OCI-LY1 (cell line): ENCODE data around the gene GNPTAB.
A peak's percentile ranks its signal among the peaks of the same experiment; 100 is the strongest.

Source experiments
- H2AFZ ChIP-seq: fragments of 200-600 bp; sonication (generic), shearing (Covaris generic); 2 replicates; pipeline ENCODE4 v1.6.0; 2014; ENCODE audit warnings: antibody characterized with exemption, mild to moderate bottlenecking, low read length
- H3F3A ChIP-seq: fragments of 200-600 bp; sonication (generic), shearing (Covaris generic); 2 replicates; pipeline ENCODE4 v1.6.0; 2014; ENCODE audit warnings: mild to moderate bottlenecking, antibody characterized with exemption, low read length, moderate library complexity; ENCODE audit not compliant: insufficient read depth
- H3K27ac ChIP-seq: fragments of 200-600 bp; sonication (generic); 2 replicates; pipeline ENCODE4 v1.5.1; 2014; ENCODE audit warnings: low read length, mixed run types, mild to moderate bottlenecking, low read depth; ENCODE audit not compliant: poor library complexity, severe bottlenecking
- H3K27me3 ChIP-seq: fragments of 200-600 bp; sonication (generic); 2 replicates; pipeline ENCODE4 v1.6.0; 2014; ENCODE audit warnings: antibody characterized with exemption, mild to moderate bottlenecking, low read length, moderate library complexity; ENCODE audit not compliant: insufficient read depth
- H3K36me3 ChIP-seq: fragments of 200-600 bp; sonication (generic); 2 replicates; pipeline ENCODE4 v1.6.1; 2014; ENCODE audit warnings: mild to moderate bottlenecking, antibody characterized with exemption, low read length, moderate library complexity, mixed read lengths; ENCODE audit not compliant: insufficient read depth
- H3K4me1 ChIP-seq: fragments of 200-600 bp; sonication (generic); 2 replicates; pipeline ENCODE4 v1.5.1; 2014; ENCODE audit warnings: mild to moderate bottlenecking, low read length, moderate library complexity; ENCODE audit not compliant: insufficient read depth, severe bottlenecking
- H3K4me2 ChIP-seq: fragments of 200-600 bp; sonication (generic), shearing (Covaris generic); 2 replicates; pipeline ENCODE4 v1.6.1; 2014; ENCODE audit warnings: low read length
- H3K4me3 ChIP-seq: fragments of 200-600 bp; sonication (generic); 2 replicates; pipeline ENCODE4 v1.5.1; 2014; ENCODE audit warnings: low read length, low read depth, mild to moderate bottlenecking, mixed read lengths; ENCODE audit not compliant: poor library complexity, severe bottlenecking
- H3K79me2 ChIP-seq: fragments of 200-600 bp; shearing (Covaris generic); 2 replicates; pipeline ENCODE4 v1.6.1; 2016; ENCODE audit warnings: mixed run types, low read length, mixed read lengths; ENCODE audit not compliant: insufficient read depth
- H3K9ac ChIP-seq: fragments of 200-600 bp; sonication (generic), shearing (Covaris generic); 2 replicates; pipeline ENCODE4 v1.6.1; 2014; ENCODE audit warnings: mild to moderate bottlenecking, low read length, mixed read lengths
- H3K9me2 ChIP-seq: fragments of 200-600 bp; sonication (generic), shearing (Covaris generic); 2 replicates; pipeline ENCODE4 v1.6.1; 2014; ENCODE audit warnings: low read depth, mild to moderate bottlenecking, low read length, mixed read lengths
- H3K9me3 ChIP-seq: fragments of 200-600 bp; shearing (Covaris generic); 2 replicates; pipeline ENCODE4 v1.6.1; 2014; ENCODE audit warnings: low read length, mixed read lengths
- H4K20me1 ChIP-seq: fragments of 200-600 bp; sonication (generic), shearing (Covaris generic); 2 replicates; pipeline ENCODE4 v1.6.0; 2016; ENCODE audit warnings: mild to moderate bottlenecking, low read length; ENCODE audit not compliant: insufficient read depth
- CTCF ChIP-seq: fragments of 200-600 bp; sonication (generic), shearing (Covaris generic); IDR thresholded peaks from 2 replicates; pipeline ENCODE4 v1.5.1; 2017; ENCODE audit warnings: mild to moderate bottlenecking, antibody characterized with exemption, low read length, moderate library complexity, mixed read lengths
- EZH2 ChIP-seq: fragments of 200-600 bp; sonication (generic), shearing (Covaris generic); IDR thresholded peaks from 2 replicates; pipeline ENCODE4 v1.8.0; 2017; ENCODE audit warnings: borderline replicate concordance, mixed run types, mild to moderate bottlenecking, antibody characterized with exemption, low read length, moderate library complexity, mixed read lengths

Gene GNPTAB

GRCh38 chr12:101759396-101760047, 71.2 kb downstream of the GNPTAB start:
- no peaks in the 10 kb centered on the region for H3K9me3 ChIP-seq
- no peak overlapping the region for H2AFZ ChIP-seq
- no peak overlapping the region for H3K27ac ChIP-seq
- no peaks in the 10 kb centered on the region for H3K9me2 ChIP-seq
- no peaks in the 10 kb centered on the region for H3F3A ChIP-seq
- H3K36me3 ChIP-seq: peaks cover 69% of the 10 kb centered on the region
- no peaks in the 10 kb centered on the region for H3K79me2 ChIP-seq
- H4K20me1 ChIP-seq: no peaks in the 10 kb centered on the region
- H3K27me3 ChIP-seq: no peaks in the 10 kb centered on the region
- H3K9ac ChIP-seq: no peak overlapping the region
- no peak overlapping the region for H3K4me2 ChIP-seq
- peaks cover 10% of the 10 kb centered on the region for H3K4me1 ChIP-seq
- H3K4me3 ChIP-seq: no peak overlapping the region
- TF ChIP-seq EZH2 (no peak), CTCF (peak; percentile 86)

GRCh38 chr12:101750152-101750551, 80.6 kb downstream of the GNPTAB start:
- H3K27me3 ChIP-seq: no peaks in the 10 kb centered on the region
- no peak overlapping the region for H3K4me2 ChIP-seq
- H3K9me2 ChIP-seq: no peaks in the 10 kb centered on the region
- H4K20me1 ChIP-seq: no peaks in the 10 kb centered on the region
- H3K4me1 ChIP-seq: peaks cover 29% of the 10 kb centered on the region
- no peaks in the 10 kb centered on the region for H3F3A ChIP-seq
- no peak overlapping the region for H3K4me3 ChIP-seq
- H3K27ac ChIP-seq: peak overlapping the region; percentile 53
- no peak for TF ChIP-seq EZH2
- no peak for TF ChIP-seq CTCF
- H2AFZ ChIP-seq: no peak overlapping the region
- no peak overlapping the region for H3K9ac ChIP-seq
- H3K79me2 ChIP-seq: no peaks in the 10 kb centered on the region
- H3K9me3 ChIP-seq: no peaks in the 10 kb centered on the region
- peaks cover 96% of the 10 kb centered on the region for H3K36me3 ChIP-seq

- no peak overlapping the region for H3K4me2 ChIP-seq
- no peaks in the 10 kb centered on the region for H3F3A ChIP-seq
- no peaks in the 10 kb centered on the region for H3K9me2 ChIP-seq
- H3K4me3 ChIP-seq: no peak overlapping the region
- H3K27ac ChIP-seq: peak overlapping the region; percentile 53
- no peak overlapping the region for H3K9ac ChIP-seq
- no peaks in the 10 kb centered on the region for H3K27me3 ChIP-seq
- no peak for TF ChIP-seq EZH2
- TF ChIP-seq CTCF: no peak
- no peak overlapping the region for H2AFZ ChIP-seq
- no peaks in the 10 kb centered on the region for H4K20me1 ChIP-seq
- H3K79me2 ChIP-seq: no peaks in the 10 kb centered on the region
- H3K36me3 ChIP-seq: peaks cover 96% of the 10 kb centered on the region
- peaks cover 34% of the 10 kb centered on the region for H3K4me1 ChIP-seq
- H3K9me3 ChIP-seq: no peaks in the 10 kb centered on the region
Measured at GRCh38 chr12:101749657-101750056, 81.1 kb downstream of the GNPTAB start.
